Prostate gland (tissue), 1 donor: ENCODE data around the gene STK39.

Experiments
- POLR2A ChIP-seq: fragments of 450-650 bp; IDR thresholded peaks from one replicate; pipeline ENCODE4 v1.6.1; 2016; ENCODE audit warnings: antibody characterized with exemption, mild to moderate bottlenecking
- POLR2AphosphoS5 ChIP-seq: sonication (generic); formaldehyde crosslinking; IDR thresholded peaks from one replicate; pipeline ENCODE4 v1.6.1; 2017; ENCODE audit warnings: antibody characterized with exemption

DNA sequence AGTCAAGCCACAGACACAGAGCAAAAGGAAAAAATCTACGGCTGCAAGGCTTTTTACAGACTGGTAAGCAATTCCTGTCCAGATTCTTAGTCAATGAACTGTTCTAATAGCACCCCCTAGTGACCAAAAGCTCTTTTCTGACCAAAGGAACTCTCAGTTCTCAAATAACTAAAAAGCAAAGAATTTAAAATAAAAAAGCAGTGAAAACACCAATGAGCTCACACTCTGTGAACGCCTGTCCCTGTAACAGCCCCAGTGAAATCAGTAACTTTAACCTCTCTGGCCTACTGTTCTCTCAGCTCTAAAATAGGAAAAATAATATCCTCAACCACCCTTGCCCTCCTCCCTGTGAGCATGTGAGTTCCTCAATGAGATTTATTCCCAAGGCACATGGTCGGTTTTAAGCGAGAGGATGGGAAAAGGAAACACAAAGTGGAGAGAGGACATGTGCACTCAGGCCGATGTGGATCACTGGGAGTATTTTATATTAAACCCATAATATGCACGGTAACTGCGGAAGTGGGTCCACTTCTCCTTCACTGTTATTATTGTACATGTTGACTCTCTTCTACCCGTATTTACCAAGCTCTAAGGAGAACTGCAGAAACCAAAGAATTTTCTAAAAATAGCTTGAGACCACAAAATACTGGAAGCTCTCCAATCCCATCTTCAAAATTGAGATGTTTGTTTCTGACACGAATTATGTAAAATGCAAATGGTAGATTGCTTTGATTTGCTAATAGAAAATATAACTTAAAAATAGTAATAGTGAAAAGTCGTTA, 128.5 kb downstream of the STK39 start:
- TF ChIP-seq POLR2A: no peak
- TF ChIP-seq POLR2AphosphoS5: no peak
